Measurements from ENCODE around the gene PHPT1.

PHPT1 gene

DNA sequence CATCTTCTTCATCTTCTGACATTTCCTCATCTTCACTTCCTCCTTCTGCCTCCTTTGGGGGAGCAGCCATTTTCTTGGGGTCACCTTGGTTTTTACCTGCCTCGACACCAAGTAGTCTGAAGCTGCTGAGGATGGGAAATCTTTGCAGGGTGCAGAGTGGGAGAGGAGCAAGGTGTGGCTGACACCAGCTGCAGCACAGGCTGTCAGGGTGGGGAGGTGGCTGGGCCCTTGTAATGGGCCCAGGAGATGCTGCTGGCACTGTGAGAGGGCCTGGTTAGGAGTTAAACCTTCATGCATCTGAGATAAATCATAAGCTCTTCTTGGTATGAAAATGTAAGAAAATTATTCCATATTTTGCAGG is 33.8 kb upstream of the PHPT1 start:
- H3K9ac ChIP-seq (ENCODE audit: low read length): no peak overlapping the region
- no peaks in the 10 kb centered on the region for H3K9me3 ChIP-seq (ENCODE audit: low read length)
- H3K79me2 ChIP-seq (ENCODE audit: insufficient read depth, low read length): peaks cover 28% of the 10 kb centered on the region; the same call in 1 of the 2 replicates
- peaks cover 46% of the 10 kb centered on the region for H3K36me3 ChIP-seq (ENCODE audit: insufficient read depth, low read length)
- peaks cover under 1% of the 10 kb centered on the region for H3K4me1 ChIP-seq (ENCODE audit: insufficient read depth, low read length, severe bottlenecking)
- H3K4me2 ChIP-seq (ENCODE audit: low read length): no peak overlapping the region
- no peak overlapping the region for H2AFZ ChIP-seq (ENCODE audit: low read length)
- no peak overlapping the region for H3K27ac ChIP-seq (ENCODE audit: low read depth, low read length, poor library complexity, severe bottlenecking)
- no peak overlapping the region for H3K4me3 ChIP-seq (ENCODE audit: low read depth, low read length, poor library complexity, severe bottlenecking)
- no peaks in the 10 kb centered on the region for H3K27me3 ChIP-seq (ENCODE audit: insufficient read depth, low read length)
- H3K9me2 ChIP-seq (ENCODE audit: low read depth, low read length): no peaks in the 10 kb centered on the region
- H4K20me1 ChIP-seq (ENCODE audit: insufficient read depth, low read length): no peaks in the 10 kb centered on the region
- TF ChIP-seq EZH2 (IDR thresholded peaks at IDR 0.05; ENCODE audit: borderline replicate concordance, low read length): no peak
- TF ChIP-seq, protein P1, sequence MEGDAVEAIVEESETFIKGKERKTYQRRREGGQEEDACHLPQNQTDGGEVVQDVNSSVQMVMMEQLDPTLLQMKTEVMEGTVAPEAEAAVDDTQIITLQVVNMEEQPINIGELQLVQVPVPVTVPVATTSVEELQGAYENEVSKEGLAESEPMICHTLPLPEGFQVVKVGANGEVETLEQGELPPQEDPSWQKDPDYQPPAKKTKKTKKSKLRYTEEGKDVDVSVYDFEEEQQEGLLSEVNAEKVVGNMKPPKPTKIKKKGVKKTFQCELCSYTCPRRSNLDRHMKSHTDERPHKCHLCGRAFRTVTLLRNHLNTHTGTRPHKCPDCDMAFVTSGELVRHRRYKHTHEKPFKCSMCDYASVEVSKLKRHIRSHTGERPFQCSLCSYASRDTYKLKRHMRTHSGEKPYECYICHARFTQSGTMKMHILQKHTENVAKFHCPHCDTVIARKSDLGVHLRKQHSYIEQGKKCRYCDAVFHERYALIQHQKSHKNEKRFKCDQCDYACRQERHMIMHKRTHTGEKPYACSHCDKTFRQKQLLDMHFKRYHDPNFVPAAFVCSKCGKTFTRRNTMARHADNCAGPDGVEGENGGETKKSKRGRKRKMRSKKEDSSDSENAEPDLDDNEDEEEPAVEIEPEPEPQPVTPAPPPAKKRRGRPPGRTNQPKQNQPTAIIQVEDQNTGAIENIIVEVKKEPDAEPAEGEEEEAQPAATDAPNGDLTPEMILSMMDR (IDR thresholded peaks at IDR 0.05; ENCODE audit: low read length): no peak
- no peaks in the 10 kb centered on the region for H3F3A ChIP-seq (ENCODE audit: insufficient read depth, low read length)

- Histone ChIP-seq H3K27ac (ENCODE audit: low read depth, low read length, poor library complexity, severe bottlenecking) (no peak overlapping the region), H3K36me3 (ENCODE audit: insufficient read depth, low read length) (peaks cover 44% of the 10 kb centered on the region), H4K20me1 (ENCODE audit: insufficient read depth, low read length) (no peaks in the 10 kb centered on the region), H3F3A (ENCODE audit: insufficient read depth, low read length) (no peaks in the 10 kb centered on the region), H3K9me2 (ENCODE audit: low read depth, low read length) (no peaks in the 10 kb centered on the region), H3K4me2 (ENCODE audit: low read length) (no peak overlapping the region), H3K4me1 (ENCODE audit: insufficient read depth, low read length, severe bottlenecking) (no peaks in the 10 kb centered on the region), H3K9ac (ENCODE audit: low read length) (no peak overlapping the region), H3K4me3 (ENCODE audit: low read depth, low read length, poor library complexity, severe bottlenecking) (no peak overlapping the region), H3K9me3 (ENCODE audit: low read length) (no peaks in the 10 kb centered on the region), H2AFZ (ENCODE audit: low read length) (no peak overlapping the region), H3K79me2 (ENCODE audit: insufficient read depth, low read length) (peaks cover 11% of the 10 kb centered on the region; the same call in 1 of the 2 replicates), H3K27me3 (ENCODE audit: insufficient read depth, low read length) (no peaks in the 10 kb centered on the region)
- no peak for TF ChIP-seq EZH2 (IDR thresholded peaks at IDR 0.05; ENCODE audit: borderline replicate concordance, low read length)
- TF ChIP-seq, protein P1 (IDR thresholded peaks at IDR 0.05; ENCODE audit: low read length): no peak
Observed at GRCh38 chr9:136820971-136821825, 28.0 kb upstream of the PHPT1 start.

GRCh38 chr9:136821826-136822544 is 27.2 kb upstream of the PHPT1 start:
- no peaks in the 10 kb centered on the region for H3F3A ChIP-seq (ENCODE audit: insufficient read depth, low read length)
- H3K9ac ChIP-seq (ENCODE audit: low read length): no peak overlapping the region

More at GRCh38 chr9:136821826-136822544, 27.2 kb upstream of the PHPT1 start:
- Histone ChIP-seq H2AFZ (ENCODE audit: low read length) (no peak overlapping the region), H3K4me2 (ENCODE audit: low read length) (no peak overlapping the region), H3K27ac (ENCODE audit: low read depth, low read length, poor library complexity, severe bottlenecking) (no peak overlapping the region), H3K9me2 (ENCODE audit: low read depth, low read length) (no peaks in the 10 kb centered on the region), H3K4me3 (ENCODE audit: low read depth, low read length, poor library complexity, severe bottlenecking) (no peak overlapping the region), H3K79me2 (ENCODE audit: insufficient read depth, low read length) (peaks cover 11% of the 10 kb centered on the region; the same call in 1 of the 2 replicates), H4K20me1 (ENCODE audit: insufficient read depth, low read length) (no peaks in the 10 kb centered on the region), H3K4me1 (ENCODE audit: insufficient read depth, low read length, severe bottlenecking) (no peaks in the 10 kb centered on the region), H3K36me3 (ENCODE audit: insufficient read depth, low read length) (peaks cover 46% of the 10 kb centered on the region), H3K9me3 (ENCODE audit: low read length) (no peaks in the 10 kb centered on the region), H3K27me3 (ENCODE audit: insufficient read depth, low read length) (no peaks in the 10 kb centered on the region)
- TF ChIP-seq, protein P1 (IDR thresholded peaks at IDR 0.05; ENCODE audit: low read length): no peak
- no peak for TF ChIP-seq EZH2 (IDR thresholded peaks at IDR 0.05; ENCODE audit: borderline replicate concordance, low read length)
